Fibroblast of mammary gland (primary cell): ENCODE measurements around the gene HS3ST3B1.

ENCODE experiments used
- DNase-seq: peaks from one replicate; pipeline ENCODE4 v3.0.0-alpha.2; 2010; ENCODE audit warnings: low read depth
- H3K4me3 ChIP-seq: 2 replicates; pipeline ENCODE4 v1.5.1; 2011; ENCODE audit warnings: low read depth, mild to moderate bottlenecking, low read length, moderate library complexity; ENCODE audit not compliant: control insufficient read depth
- TF ChIP-seq, protein P1 (sequence below): conservative IDR thresholded peaks from 2 replicates; pipeline ENCODE4 v1.5.1; 2011; ENCODE audit warnings: low read depth, low read length, inconsistent platforms; ENCODE audit not compliant: control insufficient read depth, insufficient read depth

HS3ST3B1 gene

DNA sequence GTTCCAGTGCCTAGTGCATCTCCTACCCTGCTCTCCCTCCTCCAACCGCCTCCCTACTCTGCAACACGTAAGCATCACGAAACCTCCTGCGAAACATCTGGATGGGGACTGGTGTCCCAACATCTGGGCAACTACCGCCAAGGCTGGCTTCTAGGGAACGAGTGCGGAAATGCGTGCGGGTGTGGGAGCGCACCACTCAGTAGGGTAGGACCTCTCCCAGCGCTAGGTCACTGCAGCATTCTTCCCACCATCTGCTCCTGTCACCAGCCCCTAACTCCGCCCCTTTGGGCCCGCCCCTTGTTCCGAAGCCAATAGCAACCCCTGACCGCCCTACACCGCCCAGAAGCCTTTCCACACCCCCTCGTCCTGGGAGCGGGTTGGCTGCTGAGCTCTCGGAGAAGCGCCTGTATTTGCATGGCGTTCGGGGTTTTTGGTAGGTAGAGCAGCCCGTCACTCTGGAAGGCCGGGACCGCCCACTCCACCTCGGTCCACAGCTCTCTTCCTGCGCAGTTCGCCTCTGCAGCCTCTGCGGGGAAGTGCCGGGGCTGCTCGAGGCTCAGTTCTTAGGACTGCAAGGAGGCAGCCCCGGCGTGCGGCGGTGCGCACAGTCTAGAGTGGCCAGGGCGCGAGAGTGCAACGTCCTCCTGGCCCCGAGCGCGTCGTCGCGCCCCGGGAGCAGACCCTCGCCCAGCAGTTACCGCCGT, at the start of gene HS3ST3B1:
HS3ST3B1 (plus strand) TSS at position 507 of the 704 bp plus-strand sequence. CDS start 438 bp downstream, outside the sequence.
- DNase-seq = peak; percentile 100
- TF ChIP-seq, protein P1, sequence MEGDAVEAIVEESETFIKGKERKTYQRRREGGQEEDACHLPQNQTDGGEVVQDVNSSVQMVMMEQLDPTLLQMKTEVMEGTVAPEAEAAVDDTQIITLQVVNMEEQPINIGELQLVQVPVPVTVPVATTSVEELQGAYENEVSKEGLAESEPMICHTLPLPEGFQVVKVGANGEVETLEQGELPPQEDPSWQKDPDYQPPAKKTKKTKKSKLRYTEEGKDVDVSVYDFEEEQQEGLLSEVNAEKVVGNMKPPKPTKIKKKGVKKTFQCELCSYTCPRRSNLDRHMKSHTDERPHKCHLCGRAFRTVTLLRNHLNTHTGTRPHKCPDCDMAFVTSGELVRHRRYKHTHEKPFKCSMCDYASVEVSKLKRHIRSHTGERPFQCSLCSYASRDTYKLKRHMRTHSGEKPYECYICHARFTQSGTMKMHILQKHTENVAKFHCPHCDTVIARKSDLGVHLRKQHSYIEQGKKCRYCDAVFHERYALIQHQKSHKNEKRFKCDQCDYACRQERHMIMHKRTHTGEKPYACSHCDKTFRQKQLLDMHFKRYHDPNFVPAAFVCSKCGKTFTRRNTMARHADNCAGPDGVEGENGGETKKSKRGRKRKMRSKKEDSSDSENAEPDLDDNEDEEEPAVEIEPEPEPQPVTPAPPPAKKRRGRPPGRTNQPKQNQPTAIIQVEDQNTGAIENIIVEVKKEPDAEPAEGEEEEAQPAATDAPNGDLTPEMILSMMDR = no peak
- H3K4me3 ChIP-seq = peak within 1 kb of the TSS; percentile 79

DNA sequence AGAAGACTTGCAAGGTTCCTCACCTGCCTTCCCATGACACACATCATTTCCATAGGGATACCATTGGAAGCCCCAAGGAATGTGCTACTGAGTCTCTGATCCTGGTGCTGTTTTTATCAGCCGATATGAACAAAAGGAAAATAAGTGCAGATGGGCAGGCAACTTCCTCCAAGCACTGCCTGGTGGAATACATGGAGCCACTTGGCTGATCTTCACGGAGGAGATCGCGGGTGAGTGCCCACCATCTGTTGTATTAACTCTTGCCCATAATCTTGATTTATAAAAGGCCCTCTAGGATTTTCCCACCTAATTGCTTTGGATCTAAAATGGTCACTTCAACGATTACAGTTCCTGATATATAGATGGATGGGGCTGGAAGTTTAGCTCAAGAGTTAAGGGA, 39.5 kb upstream of the HS3ST3B1 start:
- TF ChIP-seq, protein P1 = no peak
- no peak overlapping the region for H3K4me3 ChIP-seq
- no peak for DNase-seq

DNA sequence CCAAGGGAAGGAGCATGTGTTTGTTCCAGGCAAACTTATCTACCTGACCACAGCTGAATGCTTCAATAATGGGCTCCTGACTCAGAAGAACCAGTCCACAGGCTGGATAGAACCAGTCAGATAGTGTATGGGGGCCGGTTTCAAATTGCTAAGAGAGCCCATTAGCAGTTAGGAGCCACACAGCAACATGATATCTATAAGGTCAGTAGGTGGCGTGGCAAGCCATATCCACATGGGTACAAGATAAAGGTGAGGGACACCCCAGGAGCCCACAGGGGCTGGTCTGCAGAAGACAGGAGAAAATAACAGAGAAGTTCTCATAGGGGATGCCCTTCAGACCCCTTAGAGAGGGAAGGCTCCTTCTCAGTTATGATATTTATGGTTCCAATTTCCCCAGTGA, 32.6 kb upstream of the HS3ST3B1 start:
- no peak overlapping the region for H3K4me3 ChIP-seq
- TF ChIP-seq, protein P1 = peak; percentile 4
- DNase-seq = peak; percentile 6

DNA sequence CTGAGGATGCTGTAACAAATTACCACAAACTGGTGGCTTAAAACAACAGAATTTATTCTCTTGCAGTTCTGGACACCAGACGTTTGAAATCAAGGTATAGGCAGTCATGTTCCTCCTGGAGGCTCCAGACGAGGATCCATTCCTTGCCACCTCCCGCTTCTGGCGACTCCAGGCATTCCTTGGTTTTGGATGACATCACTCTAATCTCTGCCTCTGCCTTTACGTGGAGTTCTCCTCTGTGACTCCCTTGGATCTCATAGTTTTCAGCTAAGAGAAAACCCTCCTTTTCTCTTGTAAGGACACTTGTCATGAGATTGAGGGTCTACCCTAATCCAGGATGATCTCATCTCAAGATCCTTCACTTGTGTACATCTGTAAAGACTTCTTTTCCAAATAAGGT, 31.4 kb upstream of the HS3ST3B1 start:
- no peak overlapping the region for H3K4me3 ChIP-seq
- TF ChIP-seq, protein P1 = no peak

DNA sequence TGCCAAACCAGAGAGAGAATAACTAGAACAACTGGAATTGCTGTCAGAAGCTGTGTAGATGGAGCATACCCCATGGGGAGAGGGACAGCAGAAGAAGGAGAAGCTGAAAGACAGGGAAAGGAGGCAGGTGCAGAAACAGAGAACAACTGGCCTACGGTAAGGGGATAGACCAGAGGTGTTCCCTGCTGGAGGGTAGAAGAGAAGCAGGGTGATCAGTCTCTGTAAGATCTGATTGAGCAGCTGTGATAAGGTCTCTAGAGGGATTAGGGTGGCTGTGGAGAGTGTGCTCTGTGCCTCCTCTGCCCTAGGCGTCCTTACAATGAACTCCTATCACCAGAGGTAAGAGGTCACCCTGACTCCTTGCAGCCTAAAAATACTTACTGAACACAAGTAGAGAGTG, 30.4 kb upstream of the HS3ST3B1 start:
- TF ChIP-seq, protein P1 = no peak
- H3K4me3 ChIP-seq = no peak overlapping the region
- no peak for DNase-seq

More for the DNA sequence above, 31.4 kb upstream of the HS3ST3B1 start:
- no peak for DNase-seq

DNA sequence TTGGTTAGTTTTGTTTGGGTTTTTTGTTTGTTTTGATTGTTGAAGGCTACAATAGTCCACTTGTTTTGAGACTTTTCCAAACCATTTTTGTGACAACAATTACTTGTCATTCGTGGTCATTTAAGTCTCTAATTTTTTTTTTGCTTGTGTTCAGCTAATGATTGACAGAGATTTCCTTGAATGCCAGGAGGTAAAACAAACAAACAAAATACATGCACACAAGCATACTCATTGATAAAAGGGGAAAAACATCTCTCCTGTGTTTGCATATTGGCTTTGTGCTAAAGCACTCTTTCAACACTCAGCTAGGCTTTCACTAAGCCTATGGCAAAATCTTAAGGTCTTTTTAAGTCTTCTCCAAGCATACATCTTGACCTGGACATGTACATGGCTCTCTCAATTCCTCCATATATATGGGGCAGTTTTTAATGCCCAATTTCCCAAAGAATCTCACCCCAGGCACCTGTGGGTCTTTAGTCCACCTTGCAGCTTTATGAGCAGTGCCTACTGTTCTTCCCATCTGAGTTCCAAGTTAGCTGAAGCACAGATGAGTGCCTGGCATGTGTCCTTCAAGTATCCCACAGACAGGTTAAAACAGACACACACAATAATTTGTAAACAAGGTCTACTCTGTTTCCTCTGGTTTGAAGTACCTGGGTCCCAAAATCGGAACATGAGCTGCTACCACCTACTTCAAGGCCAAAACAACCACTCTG, 24.2 kb upstream of the HS3ST3B1 start:
- no peak overlapping the region for H3K4me3 ChIP-seq
- TF ChIP-seq, protein P1 = no peak
- DNase-seq = no peak
